Measurements from ENCODE around the gene STK33. TPM values are rescaled to one million over a fixed set of nuclear protein-coding genes. Genes with fewer than 3 reads are reported as not detected.

Gene STK33
- total and polyA plus RNA-seq, 2 donors (not counting 3 experiments of a cell fraction or from before 2014, with no cell fraction given) = 0.63 to 3.4 TPM

DNA sequence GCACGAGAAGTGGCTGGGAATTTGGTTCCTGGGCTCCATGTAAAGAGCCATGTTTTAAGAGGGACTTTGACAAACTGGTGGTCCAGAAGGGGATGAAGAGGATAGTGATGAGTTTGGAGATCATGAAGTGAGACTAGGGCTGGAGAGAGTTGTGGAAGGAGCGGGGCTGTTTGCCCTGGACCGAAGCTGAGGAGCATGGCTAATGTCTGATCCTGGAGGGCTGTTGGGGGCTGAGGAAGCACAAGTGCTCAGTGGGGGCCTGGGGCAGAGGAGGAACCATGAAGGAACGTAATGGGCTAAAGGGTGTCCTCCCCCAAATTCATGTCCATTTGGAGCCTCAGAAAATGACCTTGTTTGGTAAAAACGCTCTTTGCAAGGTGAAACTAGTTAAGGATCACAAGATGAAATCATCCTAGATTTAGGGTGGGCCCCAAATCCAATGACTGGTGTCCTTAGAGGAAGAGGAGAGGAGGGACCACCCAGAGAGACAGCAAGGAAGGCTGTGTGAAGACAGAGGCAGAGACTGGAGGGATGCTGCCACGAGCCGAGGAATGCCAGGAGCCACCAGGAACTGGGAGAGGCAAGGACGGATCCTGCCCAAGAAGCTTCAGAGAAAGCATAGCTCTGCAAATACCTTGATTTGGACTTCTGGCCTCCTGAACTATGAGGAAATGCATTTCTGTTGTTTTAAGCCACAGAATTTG, 223.1 kb downstream of the STK33 start:
- H2AFZ ChIP-seq (ENCODE audit: low read depth, low read length) = no peak overlapping the region
- TF ChIP-seq FOS (IDR thresholded peaks at IDR 0.05; ENCODE audit: borderline replicate concordance, insufficient read depth, low read length) (no peak), POLR2AphosphoS5 (IDR thresholded peaks at IDR 0.05; ENCODE audit: insufficient read depth, low read depth, low read length) (no peak), JUN (IDR thresholded peaks at IDR 0.05; ENCODE audit: borderline replicate concordance, insufficient read depth, insufficient read length, low read depth) (no peak), GATA2 (IDR thresholded peaks at IDR 0.05; ENCODE audit: insufficient read depth, insufficient read length, low read depth, low read length) (no peak), EZH2 (IDR thresholded peaks at IDR 0.05; ENCODE audit: borderline replicate concordance, low read depth, low read length, severe bottlenecking) (no peak)
- H3K27ac ChIP-seq (ENCODE audit: insufficient read depth, low read depth, low read length) = no peak overlapping the region
- ChIA-PET POLR2A (no interaction called here), CTCF (no interaction called here)
- no peaks in the 10 kb centered on the region for H3K4me1 ChIP-seq (ENCODE audit: control insufficient read depth, extremely low read depth, insufficient read depth, low read length)
- H3K4me2 ChIP-seq (ENCODE audit: insufficient read depth, low read length) = no peak overlapping the region
- no peak for DNase-seq (ENCODE audit: low read depth, low spot score)
- H3K9me1 ChIP-seq (replicated peaks; ENCODE audit: control insufficient read depth, extremely low read depth, insufficient read depth, low read length) = no peaks in the 10 kb centered on the region
- dilution Hi-C loops (cut with MboI; ENCODE audit: extremely low pct_ligation_motif_present, low sequenced_read_pairs) (no loop called here), intact Hi-C loops (cut with micrococcal nuclease) (no loop called here)
- H3K9ac ChIP-seq (replicated peaks; ENCODE audit: extremely low read depth, insufficient read depth, low read length) = no peak overlapping the region
- H3K79me2 ChIP-seq (ENCODE audit: control insufficient read depth, insufficient read depth, low read length) = no peaks in the 10 kb centered on the region
- no peak for FAIRE-seq
- BruUV-seq (replicated peaks) = no TSS peak
- no peaks in the 10 kb centered on the region for H4K20me1 ChIP-seq (replicated peaks; ENCODE audit: control insufficient read depth, extremely low read depth, insufficient read depth, low read length)
- H3K4me3 ChIP-seq (replicated peaks in 1 of 3; ENCODE audit: insufficient read depth in 1 of 3, low read depth in 1 of 3, low read length in 3 of 3) = no peak overlapping the region
- H3K27me3 ChIP-seq (ENCODE audit: control insufficient read depth in 2 of 2, insufficient read depth in 2 of 2, low read length in 2 of 2) = no peaks in the 10 kb centered on the region
- no peaks in the 10 kb centered on the region for H3K9me3 ChIP-seq (replicated peaks; ENCODE audit: control insufficient read depth, insufficient read depth, low read length)
- H3K36me3 ChIP-seq (ENCODE audit: control insufficient read depth in 2 of 2, extremely low read depth in 1 of 2, insufficient read depth in 2 of 2, low read length in 2 of 2) = no peaks in the 10 kb centered on the region

DNA sequence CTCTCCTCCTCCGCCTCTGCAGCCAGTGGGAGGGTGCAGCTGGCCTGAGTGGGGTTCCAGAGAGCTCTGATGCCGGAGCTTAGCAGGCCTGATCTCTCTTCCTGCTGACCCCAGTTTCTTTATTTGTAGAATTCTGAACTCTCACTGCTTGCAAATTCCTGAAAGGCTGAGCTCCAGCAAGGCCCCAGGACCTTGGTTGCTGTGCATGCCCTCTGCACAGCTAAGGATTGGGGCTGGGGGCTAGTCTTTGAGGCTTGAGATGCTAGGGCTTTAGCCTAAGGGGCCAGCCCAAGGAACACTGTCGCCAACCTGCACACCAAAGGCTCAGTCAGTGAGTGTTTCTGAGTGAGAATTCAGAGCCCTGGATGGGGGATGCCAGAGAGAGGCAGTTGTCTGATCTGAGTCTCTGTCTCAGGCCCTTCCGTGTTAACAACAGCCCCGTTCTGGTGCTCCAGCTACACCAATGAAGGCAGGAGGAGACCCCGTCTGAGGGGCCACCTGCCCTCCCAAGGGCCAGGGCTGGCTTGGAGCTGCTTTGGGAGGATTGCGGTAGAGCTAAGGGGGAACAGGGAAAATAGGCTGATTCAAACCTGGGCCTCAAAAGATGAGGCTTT, 224.3 kb downstream of the STK33 start:
- FAIRE-seq = no peak
- dilution Hi-C loops (cut with MboI; ENCODE audit: extremely low pct_ligation_motif_present, low sequenced_read_pairs) = no loop called here
- CTCF ChIA-PET = interaction anchor here (1.0 kb wide), 1 partner anchor 12 kb away, joined by 3 read pairs; no protein-coding TSS in a partner anchor
- no TSS peak for BruUV-seq (replicated peaks)
- POLR2A ChIA-PET = no interaction called here
- no peaks in the 10 kb centered on the region for H3K9me3 ChIP-seq (replicated peaks; ENCODE audit: control insufficient read depth, insufficient read depth, low read length)
- H3K27me3 ChIP-seq (ENCODE audit: control insufficient read depth in 2 of 2, insufficient read depth in 2 of 2, low read length in 2 of 2) = no peaks in the 10 kb centered on the region
- intact Hi-C loops (cut with micrococcal nuclease) = no loop called here
- no peaks in the 10 kb centered on the region for H3K4me1 ChIP-seq (ENCODE audit: control insufficient read depth, extremely low read depth, insufficient read depth, low read length)
- H3K4me2 ChIP-seq (ENCODE audit: insufficient read depth, low read length) = no peak overlapping the region
- no peak overlapping the region for H3K27ac ChIP-seq (ENCODE audit: insufficient read depth, low read depth, low read length)
- no peak overlapping the region for H3K9ac ChIP-seq (replicated peaks; ENCODE audit: extremely low read depth, insufficient read depth, low read length)
- DNase-seq (ENCODE audit: low read depth, low spot score) = no peak
- no peak overlapping the region for H3K4me3 ChIP-seq (replicated peaks in 1 of 3; ENCODE audit: insufficient read depth in 1 of 3, low read depth in 1 of 3, low read length in 3 of 3)
- H3K9me1 ChIP-seq (replicated peaks; ENCODE audit: control insufficient read depth, extremely low read depth, insufficient read depth, low read length) = no peaks in the 10 kb centered on the region
- no peaks in the 10 kb centered on the region for H3K79me2 ChIP-seq (ENCODE audit: control insufficient read depth, insufficient read depth, low read length)
- H4K20me1 ChIP-seq (replicated peaks; ENCODE audit: control insufficient read depth, extremely low read depth, insufficient read depth, low read length) = no peaks in the 10 kb centered on the region
- TF ChIP-seq POLR2A (IDR thresholded peaks at IDR 0.05; ENCODE audit: low read depth, low read length) = no peak
- TF ChIP-seq CTCF (IDR thresholded peaks at IDR 0.05; ENCODE audit: extremely low read depth in 1 of 2, insufficient read depth in 1 of 2, low read depth in 1 of 2, low read length in 2 of 2) = no peak
- no peak overlapping the region for H2AFZ ChIP-seq (ENCODE audit: low read depth, low read length)
- no peaks in the 10 kb centered on the region for H3K36me3 ChIP-seq (ENCODE audit: control insufficient read depth in 2 of 2, extremely low read depth in 1 of 2, insufficient read depth in 2 of 2, low read length in 2 of 2)
